Measurements from ENCODE around the gene VASN. TPM values are rescaled to one million over a fixed set of nuclear protein-coding genes. Genes with fewer than 3 reads are reported as not detected.
A peak's percentile ranks its signal among the peaks of the same experiment; 100 is the strongest.

Gene VASN
- total and polyA plus RNA-seq, 2 donors from 2014 or later = 75.7 to 82.7 TPM

DNA sequence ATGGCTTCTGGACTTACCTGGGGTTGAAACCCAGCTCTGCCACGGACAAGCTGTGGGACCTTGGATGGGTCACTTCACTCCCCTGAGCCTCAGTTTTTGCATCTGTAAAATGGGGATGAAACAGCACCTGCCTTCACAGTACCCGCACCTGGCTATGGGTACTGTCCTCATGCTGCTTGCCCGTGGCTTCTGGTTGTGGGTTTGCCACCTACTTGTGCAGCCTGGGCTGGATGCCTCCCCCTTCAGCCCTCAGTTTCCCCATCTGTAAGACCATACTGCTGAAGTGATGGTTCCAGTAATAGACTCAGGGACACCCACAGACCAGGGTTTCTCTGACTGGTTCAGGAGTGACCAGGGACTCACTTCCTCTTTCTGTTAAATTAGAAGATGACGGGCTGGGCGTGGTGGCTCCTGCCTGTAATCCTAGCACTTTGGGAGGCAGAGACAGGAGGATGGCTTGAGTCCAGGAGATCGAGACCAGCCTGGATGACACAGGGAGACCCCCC, 46.3 kb upstream of the VASN start:
- FAIRE-seq (no peak), DNase-seq (peak in 1 of 5 donors; percentile 7)
- intact Hi-C loops (cut with DNase I) = loop anchor here (5.0 kb wide), 1 partner anchor 33 kb away; no protein-coding TSS in a partner anchor
- Histone ChIP-seq H3K4me1 (ENCODE audit: control insufficient read depth in 2 of 3, insufficient read depth in 2 of 3, low read depth in 1 of 3, low read length in 3 of 3) (peaks cover 0 to 75% (median 72%) of the 10 kb centered on the region in 3 donors), H3K9me3 (ENCODE audit: control insufficient read depth in 2 of 3, insufficient read depth in 1 of 3, low read length in 3 of 3) (no peaks in the 10 kb centered on the region), H3K36me3 (ENCODE audit: control insufficient read depth in 2 of 3, insufficient read depth in 3 of 3, low read length in 3 of 3) (no peaks in the 10 kb centered on the region), H3K4me3 (ENCODE audit: low read length in 3 of 3) (peak overlapping the region in 1 of 3 donors; percentile 35), H3K27me3 (ENCODE audit: control insufficient read depth, insufficient read depth, low read length) (no peaks in the 10 kb centered on the region), H3K9ac (ENCODE audit: low read length in 3 of 3) (peak overlapping the region in 1 of 3 donors; percentile 78), H3K27ac (ENCODE audit: low read depth in 2 of 2, low read length in 2 of 2) (peak overlapping the region; percentile 90 to 93)
- TF ChIP-seq, protein P1, sequence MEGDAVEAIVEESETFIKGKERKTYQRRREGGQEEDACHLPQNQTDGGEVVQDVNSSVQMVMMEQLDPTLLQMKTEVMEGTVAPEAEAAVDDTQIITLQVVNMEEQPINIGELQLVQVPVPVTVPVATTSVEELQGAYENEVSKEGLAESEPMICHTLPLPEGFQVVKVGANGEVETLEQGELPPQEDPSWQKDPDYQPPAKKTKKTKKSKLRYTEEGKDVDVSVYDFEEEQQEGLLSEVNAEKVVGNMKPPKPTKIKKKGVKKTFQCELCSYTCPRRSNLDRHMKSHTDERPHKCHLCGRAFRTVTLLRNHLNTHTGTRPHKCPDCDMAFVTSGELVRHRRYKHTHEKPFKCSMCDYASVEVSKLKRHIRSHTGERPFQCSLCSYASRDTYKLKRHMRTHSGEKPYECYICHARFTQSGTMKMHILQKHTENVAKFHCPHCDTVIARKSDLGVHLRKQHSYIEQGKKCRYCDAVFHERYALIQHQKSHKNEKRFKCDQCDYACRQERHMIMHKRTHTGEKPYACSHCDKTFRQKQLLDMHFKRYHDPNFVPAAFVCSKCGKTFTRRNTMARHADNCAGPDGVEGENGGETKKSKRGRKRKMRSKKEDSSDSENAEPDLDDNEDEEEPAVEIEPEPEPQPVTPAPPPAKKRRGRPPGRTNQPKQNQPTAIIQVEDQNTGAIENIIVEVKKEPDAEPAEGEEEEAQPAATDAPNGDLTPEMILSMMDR (IDR thresholded peaks at IDR 0.05; ENCODE audit: borderline replicate concordance, extremely low read depth, insufficient read depth) = no peak

- TF ChIP-seq, protein P1 (IDR thresholded peaks at IDR 0.05; ENCODE audit: borderline replicate concordance, extremely low read depth, insufficient read depth) = no peak
- FAIRE-seq = no peak
Measured at GRCh38 chr16:4327386-4328045, 44.1 kb upstream of the VASN start.

GRCh38 chr16:4328046-4328781, 43.4 kb upstream of the VASN start:
- H3K9ac ChIP-seq (ENCODE audit: low read length in 3 of 3) = peak overlapping the region in 2 of 3 donors; percentile 9 to 65
- DNase-seq (peak; percentile 90 to 96 (median 92)), FAIRE-seq (no peak)
- TF ChIP-seq, protein P1 (IDR thresholded peaks at IDR 0.05; ENCODE audit: borderline replicate concordance, extremely low read depth, insufficient read depth) = peak; percentile 51
- intact Hi-C loops (cut with DNase I) = loop anchor here (5.0 kb wide), 1 partner anchor 36 kb away; no protein-coding TSS in a partner anchor
- peak overlapping the region; percentile 91 to 95 for H3K27ac ChIP-seq (ENCODE audit: low read depth in 2 of 2, low read length in 2 of 2)
- H3K27me3 ChIP-seq (ENCODE audit: control insufficient read depth, insufficient read depth, low read length) = no peaks in the 10 kb centered on the region
- H3K36me3 ChIP-seq (ENCODE audit: control insufficient read depth in 2 of 3, insufficient read depth in 3 of 3, low read length in 3 of 3) = peaks cover 0 to 3% (median 0%) of the 10 kb centered on the region in 3 donors
- peak overlapping the region in 1 of 3 donors; percentile 52 for H3K4me3 ChIP-seq (ENCODE audit: low read length in 3 of 3)
- no peaks in the 10 kb centered on the region for H3K9me3 ChIP-seq (ENCODE audit: control insufficient read depth in 2 of 3, insufficient read depth in 1 of 3, low read length in 3 of 3)
- H3K4me1 ChIP-seq (ENCODE audit: control insufficient read depth in 2 of 3, insufficient read depth in 2 of 3, low read depth in 1 of 3, low read length in 3 of 3) = peaks cover 0 to 54% (median 52%) of the 10 kb centered on the region in 3 donors

More at GRCh38 chr16:4327386-4328045, 44.1 kb upstream of the VASN start:
- intact Hi-C loops (cut with DNase I) = loop anchor here (5.0 kb wide), 1 partner anchor 35 kb away; no protein-coding TSS in a partner anchor
- Histone ChIP-seq H3K27me3 (ENCODE audit: control insufficient read depth, insufficient read depth, low read length) (no peaks in the 10 kb centered on the region), H3K9ac (ENCODE audit: low read length in 3 of 3) (peak overlapping the region in 2 of 3 donors; percentile 9 to 65), H3K9me3 (ENCODE audit: control insufficient read depth in 2 of 3, insufficient read depth in 1 of 3, low read length in 3 of 3) (no peaks in the 10 kb centered on the region), H3K36me3 (ENCODE audit: control insufficient read depth in 2 of 3, insufficient read depth in 3 of 3, low read length in 3 of 3) (no peaks in the 10 kb centered on the region), H3K27ac (ENCODE audit: low read depth in 2 of 2, low read length in 2 of 2) (peak overlapping the region; percentile 91 to 95), H3K4me1 (ENCODE audit: control insufficient read depth in 2 of 3, insufficient read depth in 2 of 3, low read depth in 1 of 3, low read length in 3 of 3) (peaks cover 0 to 57% (median 57%) of the 10 kb centered on the region in 3 donors), H3K4me3 (ENCODE audit: low read length in 3 of 3) (peak overlapping the region in 1 of 3 donors; percentile 52)
- DNase-seq = peak in 4 of 5 donors; percentile 34 to 79 (median 64)
